Mucosa of rectum (tissue), 2 donors: Measurements from ENCODE around the gene OR10J4.

Experiments used
- H3K27ac ChIP-seq, 2 donors: one replicate each; pipeline ENCODE4 v1.7.0; 2013; ENCODE audit warnings: inconsistent platforms in 2 of 2, low read depth in 2 of 2, low read length in 2 of 2
- H3K27me3 ChIP-seq, 2 donors: one replicate each; pipeline ENCODE4 v1.7.0; 2013; ENCODE audit warnings: low read length in 2 of 2; ENCODE audit not compliant: control insufficient read depth in 2 of 2, insufficient read depth in 2 of 2
- H3K36me3 ChIP-seq, 2 donors: one replicate each; pipeline ENCODE4 v1.7.0; 2013; ENCODE audit warnings: low read length in 2 of 2; ENCODE audit not compliant: control insufficient read depth in 2 of 2, insufficient read depth in 2 of 2
- H3K4me1 ChIP-seq, 2 donors: one replicate each; pipeline ENCODE4 v1.7.0; 2013; ENCODE audit warnings: low read length in 2 of 2, mild to moderate bottlenecking in 1 of 2; ENCODE audit not compliant: control insufficient read depth in 2 of 2, insufficient read depth in 2 of 2
- H3K4me3 ChIP-seq, 2 donors: one replicate each; pipeline ENCODE4 v1.7.0; 2013; ENCODE audit warnings: low read length in 2 of 2
- H3K9ac ChIP-seq, 2 donors: one replicate each; pipeline ENCODE4 v1.7.0; 2013; ENCODE audit warnings: low read length in 2 of 2, low read depth in 1 of 2, mild to moderate bottlenecking in 1 of 2
- H3K9me3 ChIP-seq, 2 donors: one replicate each; pipeline ENCODE4 v1.7.0; 2013; ENCODE audit warnings: low read length in 2 of 2; ENCODE audit not compliant: control insufficient read depth in 2 of 2
- donor health status: healthy.
- donor health status: Normal muscosa, but diverticular disease.

Gene OR10J4

GRCh38 chr1:159431904-159432303 is at the start of gene OR10J4:
OR10J4 (plus strand) TSS chr1:159432204.
- no peak within 1 kb of the TSS for H3K9ac ChIP-seq
- H3K36me3 ChIP-seq = no peaks in the 10 kb centered on the region
- no peaks in the 10 kb centered on the region for H3K9me3 ChIP-seq
- H3K27ac ChIP-seq = no peak within 1 kb of the TSS
- H3K4me1 ChIP-seq = no peaks in the 10 kb centered on the region
- H3K4me3 ChIP-seq = no peak within 1 kb of the TSS
- H3K27me3 ChIP-seq = no peaks in the 10 kb centered on the region

GRCh38 chr1:159406821-159407220 is 25.2 kb upstream of the OR10J4 start:
- no peaks in the 10 kb centered on the region for H3K4me1 ChIP-seq
- H3K4me3 ChIP-seq = no peak overlapping the region
- H3K27ac ChIP-seq = no peak overlapping the region
- H3K9me3 ChIP-seq = no peaks in the 10 kb centered on the region
- H3K36me3 ChIP-seq = no peaks in the 10 kb centered on the region
- no peak overlapping the region for H3K9ac ChIP-seq
- H3K27me3 ChIP-seq = no peaks in the 10 kb centered on the region

- H3K27ac ChIP-seq = no peak overlapping the region
- no peaks in the 10 kb centered on the region for H3K4me1 ChIP-seq
- no peaks in the 10 kb centered on the region for H3K27me3 ChIP-seq
- H3K36me3 ChIP-seq = no peaks in the 10 kb centered on the region
- H3K4me3 ChIP-seq = no peak overlapping the region
- no peak overlapping the region for H3K9ac ChIP-seq
- H3K9me3 ChIP-seq = no peaks in the 10 kb centered on the region
Measured at GRCh38 chr1:159408862-159409400, 23.1 kb upstream of the OR10J4 start.

- Histone ChIP-seq H3K9ac (no peak overlapping the region), H3K9me3 (peaks cover 0 to 2% of the 10 kb centered on the region in 2 donors), H3K4me1 (no peaks in the 10 kb centered on the region), H3K36me3 (no peaks in the 10 kb centered on the region), H3K4me3 (no peak overlapping the region), H3K27me3 (no peaks in the 10 kb centered on the region), H3K27ac (no peak overlapping the region)
Measured at GRCh38 chr1:159421821-159422220, 10.2 kb upstream of the OR10J4 start.

GRCh38 chr1:159428536-159428935 is 3.5 kb upstream of the OR10J4 start:
- Histone ChIP-seq H3K4me3 (no peak overlapping the region), H3K4me1 (no peaks in the 10 kb centered on the region), H3K9me3 (no peaks in the 10 kb centered on the region), H3K27me3 (no peaks in the 10 kb centered on the region), H3K9ac (no peak overlapping the region), H3K36me3 (no peaks in the 10 kb centered on the region), H3K27ac (no peak overlapping the region)

GRCh38 chr1:159429074-159429861 is 2.7 kb upstream of the OR10J4 start:
- no peak overlapping the region for H3K27ac ChIP-seq
- H3K4me1 ChIP-seq = no peaks in the 10 kb centered on the region

GRCh38 chr1:159430985-159431384 is 1.0 kb upstream of the OR10J4 start:
- no peak overlapping the region for H3K4me3 ChIP-seq
- H3K9me3 ChIP-seq = no peaks in the 10 kb centered on the region
- H3K9ac ChIP-seq = no peak overlapping the region
- H3K27ac ChIP-seq = no peak overlapping the region
- H3K27me3 ChIP-seq = no peaks in the 10 kb centered on the region
- no peaks in the 10 kb centered on the region for H3K4me1 ChIP-seq
- H3K36me3 ChIP-seq = no peaks in the 10 kb centered on the region

More at GRCh38 chr1:159429074-159429861, 2.7 kb upstream of the OR10J4 start:
- H3K9ac ChIP-seq = no peak overlapping the region
- H3K4me3 ChIP-seq = no peak overlapping the region
- no peaks in the 10 kb centered on the region for H3K27me3 ChIP-seq
- H3K36me3 ChIP-seq = no peaks in the 10 kb centered on the region
- no peaks in the 10 kb centered on the region for H3K9me3 ChIP-seq

- Histone ChIP-seq H3K27ac (no peak overlapping the region), H3K36me3 (no peaks in the 10 kb centered on the region)
Measured at GRCh38 chr1:159436469-159436868, 4.5 kb downstream of the OR10J4 start.

GRCh38 chr1:159439422-159439821 is 7.4 kb downstream of the OR10J4 start, which contains the start of gene OR10J1:
OR10J1 (plus strand) TSS chr1:159439722; CDS start chr1:159439792, 70 bp downstream.
- Histone ChIP-seq H3K9me3 (no peaks in the 10 kb centered on the region), H3K36me3 (no peaks in the 10 kb centered on the region), H3K27ac (no peak within 1 kb of the TSS), H3K4me3 (no peak within 1 kb of the TSS), H3K27me3 (no peaks in the 10 kb centered on the region), H3K4me1 (no peaks in the 10 kb centered on the region), H3K9ac (no peak within 1 kb of the TSS)

More at GRCh38 chr1:159436469-159436868, 4.5 kb downstream of the OR10J4 start:
- Histone ChIP-seq H3K9ac (no peak overlapping the region), H3K9me3 (no peaks in the 10 kb centered on the region), H3K27me3 (no peaks in the 10 kb centered on the region), H3K4me1 (no peaks in the 10 kb centered on the region), H3K4me3 (no peak overlapping the region)

GRCh38 chr1:159441360-159441759 is 9.4 kb downstream of the OR10J4 start:
- Histone ChIP-seq H3K4me3 (no peak overlapping the region), H3K36me3 (no peaks in the 10 kb centered on the region), H3K27me3 (no peaks in the 10 kb centered on the region), H3K9ac (no peak overlapping the region), H3K9me3 (no peaks in the 10 kb centered on the region), H3K27ac (no peak overlapping the region), H3K4me1 (no peaks in the 10 kb centered on the region)
